HG03060 (cell line): Measurements from ENCODE around the gene MBP.
"Not testable (repeated sequence)": the region's sequence is repeated elsewhere in the genome, so short reads cannot be mapped to it uniquely, and the experiment has no call there.

Experiments
- ATAC-seq: cut with Tn5 transposase; IDR thresholded peaks from one replicate; pipeline ENCODE4 v1.9.1; 2021; ENCODE audit warnings: low read depth, moderate number of reproducible peaks; ENCODE audit not compliant: unreplicated experiment

MBP gene

GRCh38 chr18:77035380-77036187 is 97.0 kb downstream of the MBP start:
- no peak for ATAC-seq

GRCh38 chr18:77033575-77033974 is 99.0 kb downstream of the MBP start:
- ATAC-seq = no peak

- ATAC-seq = no peak
These were observed 100.3 kb downstream of the MBP start for GRCh38 chr18:77032181-77032701.

- no peak for ATAC-seq
These were observed 100.9 kb downstream of the MBP start for GRCh38 chr18:77031662-77032061.

- no peak for ATAC-seq
These were observed 102.4 kb downstream of the MBP start for GRCh38 chr18:77030201-77030600.

- ATAC-seq = no peak
These were observed 106.7 kb downstream of the MBP start for GRCh38 chr18:77025831-77026363.

GRCh38 chr18:77025123-77025522 is 107.5 kb downstream of the MBP start:
- no peak for ATAC-seq

- no peak for ATAC-seq
These were observed 108.1 kb downstream of the MBP start for GRCh38 chr18:77024476-77024875.

- no peak for ATAC-seq
These were observed 109.3 kb downstream of the MBP start for GRCh38 chr18:77023102-77023782.

GRCh38 chr18:77022556-77022955 is 110.0 kb downstream of the MBP start:
- no peak for ATAC-seq

GRCh38 chr18:77022116-77022515 is 110.5 kb downstream of the MBP start:
- no peak for ATAC-seq

GRCh38 chr18:77021478-77021877 is 111.1 kb downstream of the MBP start:
- ATAC-seq = not testable (repeated sequence)

GRCh38 chr18:77021075-77021474 is 111.5 kb downstream of the MBP start:
- no peak for ATAC-seq

- no peak for ATAC-seq
These were observed 112.0 kb downstream of the MBP start for GRCh38 chr18:77020561-77020960.

GRCh38 chr18:77019641-77020040 is 112.9 kb downstream of the MBP start:
- ATAC-seq = no peak

GRCh38 chr18:77018650-77019049 is 113.9 kb downstream of the MBP start:
- not testable (repeated sequence) for ATAC-seq

GRCh38 chr18:77017355-77017754 is 115.2 kb downstream of the MBP start:
- ATAC-seq = no peak

GRCh38 chr18:77016936-77017335 is 115.6 kb downstream of the MBP start:
- no peak for ATAC-seq

GRCh38 chr18:77015771-77016710 is 116.5 kb downstream of the MBP start:
- no peak for ATAC-seq

GRCh38 chr18:77015169-77015568 is 117.4 kb downstream of the MBP start:
- no peak for ATAC-seq
